Upper lobe of left lung (tissue), 4 donors: ENCODE results near the gene GPC2.

Experiments used
- CTCF ChIP-seq, 6 experiments: fragments of 450-650 bp in 4 of 6; fragments of 200-600 bp in 2 of 6; sonication (generic) in 2 of 6; IDR thresholded peaks; one replicate each; pipeline ENCODE4 v1.5.1; 2016 to 2019; ENCODE audit warnings: antibody characterized with exemption in 6 of 6
- POLR2A ChIP-seq, 4 donors: fragments of 450-650 bp; IDR thresholded peaks; one replicate each; pipeline ENCODE4 v1.5.1; 2016 to 2017; ENCODE audit warnings: antibody characterized with exemption in 4 of 4, mild to moderate bottlenecking in 2 of 4
- POLR2AphosphoS5 ChIP-seq, 2 donors: sonication (generic); formaldehyde crosslinking; IDR thresholded peaks; one replicate each; pipeline ENCODE4 v1.5.1; 2017; ENCODE audit warnings: antibody characterized with exemption in 2 of 2

GRCh38 chr7:100163006-100163531 is 14.1 kb downstream of the GPC2 start:
- TF ChIP-seq CTCF (IDR thresholded peaks at IDR 0.05): no peak
- TF ChIP-seq POLR2A (IDR thresholded peaks at IDR 0.05): no peak
- TF ChIP-seq POLR2AphosphoS5 (IDR thresholded peaks at IDR 0.05): no peak
